ENCODE measurements around the gene CRYBB2.
"Not testable (repeated sequence)": the region's sequence is repeated elsewhere in the genome, so short reads cannot be mapped to it uniquely, and the experiment has no call there.

DNA sequence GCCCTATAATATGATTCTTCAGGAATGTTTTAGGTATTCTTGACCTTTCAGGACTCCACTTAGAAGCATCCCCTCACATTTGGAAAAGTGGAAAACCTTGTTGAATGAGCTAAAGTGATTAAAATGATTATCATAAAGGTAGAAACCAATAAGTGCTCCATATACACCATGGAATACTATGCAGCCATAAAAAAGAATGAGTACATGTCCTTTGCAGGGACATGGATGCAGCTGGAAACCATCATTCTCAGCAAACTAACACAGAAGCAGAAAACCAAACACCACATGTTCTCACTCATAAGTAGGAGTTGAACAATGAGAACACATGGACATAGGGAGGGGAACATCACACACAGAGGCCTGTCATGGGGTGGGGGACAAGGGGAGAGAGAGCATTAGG is 14.3 kb downstream of the CRYBB2 start:
- TF ChIP-seq EZH2phosphoT487 (IDR thresholded peaks at IDR 0.05; ENCODE audit: borderline replicate concordance); SRF (IDR thresholded peaks at IDR 0.05; ENCODE audit: low read depth): not testable (repeated sequence)
